ENCODE measurements around the gene BCL2L12. TPM values are rescaled to one million over a fixed set of nuclear protein-coding genes. Genes with fewer than 3 reads are reported as not detected.
"Not testable (repeated sequence)": the region's sequence is repeated elsewhere in the genome, so short reads cannot be mapped to it uniquely, and the experiment has no call there.

Gene BCL2L12
- total RNA-seq, 2 donors from 2014 or later = 12.0 to 12.5 TPM

GRCh38 chr19:49691243-49692146, 25.8 kb downstream of the BCL2L12 start:
- intact Hi-C loops (cut with DNase I) = loop anchor here in 1 of 2 donors (5.0 kb wide), 1 partner anchor 71 kb away; the partner anchor contains the start of gene TSKS
- ATAC-seq = peak; percentile 45 to 64
- DNase-seq = peak; percentile 75

GRCh38 chr19:49692147-49692506, 26.4 kb downstream of the BCL2L12 start:
- no peak for ATAC-seq
- intact Hi-C loops (cut with DNase I) = loop anchor here in 1 of 2 donors (5.0 kb wide), 1 partner anchor 70 kb away; the partner anchor contains the start of gene TSKS
- no peak for DNase-seq

GRCh38 chr19:49696115-49696514, 30.4 kb downstream of the BCL2L12 start:
- DNase-seq = no peak
- intact Hi-C loops (cut with DNase I) = no loop called here
- no peak for ATAC-seq

- no peak for DNase-seq
Measured at GRCh38 chr19:49696865-49697264, 31.1 kb downstream of the BCL2L12 start.

GRCh38 chr19:49699364-49699763, 33.6 kb downstream of the BCL2L12 start:
- ATAC-seq (no peak), DNase-seq (no peak)
- intact Hi-C loops (cut with DNase I) = no loop called here

More at GRCh38 chr19:49696865-49697264, 31.1 kb downstream of the BCL2L12 start:
- ATAC-seq = no peak
- intact Hi-C loops (cut with DNase I) = no loop called here

- intact Hi-C loops (cut with DNase I) = no loop called here
- ATAC-seq (no peak), DNase-seq (no peak)
Measured at GRCh38 chr19:49700563-49700962, 34.8 kb downstream of the BCL2L12 start.

- no peak for DNase-seq
- intact Hi-C loops (cut with DNase I) = no loop called here
- ATAC-seq = peak in 1 of 2 donors; percentile 25
Measured at GRCh38 chr19:49701271-49701786, 35.6 kb downstream of the BCL2L12 start.

- intact Hi-C loops (cut with DNase I) = no loop called here
- ATAC-seq (no peak), DNase-seq (no peak)
Measured at GRCh38 chr19:49704888-49705642, 39.3 kb downstream of the BCL2L12 start.

- intact Hi-C loops (cut with DNase I) = no loop called here
- ATAC-seq (no peak), DNase-seq (no peak)
Measured at GRCh38 chr19:49705919-49706318, 40.2 kb downstream of the BCL2L12 start.

GRCh38 chr19:49710372-49710951, 44.7 kb downstream of the BCL2L12 start:
- ATAC-seq = no peak
- intact Hi-C loops (cut with DNase I) = no loop called here
- DNase-seq = no peak

- peak; percentile 53 to 54 for ATAC-seq
- DNase-seq = peak; percentile 59
Measured at GRCh38 chr19:49712397-49712859, 46.7 kb downstream of the BCL2L12 start.

GRCh38 chr19:49713236-49713845, 47.6 kb downstream of the BCL2L12 start:
- intact Hi-C loops (cut with DNase I) = no loop called here
- ATAC-seq (no peak), DNase-seq (no peak)

More at GRCh38 chr19:49712397-49712859, 46.7 kb downstream of the BCL2L12 start:
- intact Hi-C loops (cut with DNase I) = no loop called here

GRCh38 chr19:49716154-49716553, 50.4 kb downstream of the BCL2L12 start:
- DNase-seq (no peak), ATAC-seq (no peak)
- intact Hi-C loops (cut with DNase I) = no loop called here

GRCh38 chr19:49718511-49718910, 52.8 kb downstream of the BCL2L12 start:
- DNase-seq (no peak), ATAC-seq (no peak)
- intact Hi-C loops (cut with DNase I) = no loop called here

GRCh38 chr19:49718991-49719390, 53.3 kb downstream of the BCL2L12 start:
- no peak for DNase-seq
- ATAC-seq = no peak
- intact Hi-C loops (cut with DNase I) = no loop called here

- ATAC-seq; intact Hi-C loops (cut with DNase I); DNase-seq: not testable (repeated sequence)
Measured at GRCh38 chr19:49719420-49719819, 53.7 kb downstream of the BCL2L12 start.

Measured in left cardiac atrium (tissue), 4 donors.